Measurements from ENCODE around the gene ASIC5.
"Not testable (repeated sequence)": the region's sequence is repeated elsewhere in the genome, so short reads cannot be mapped to it uniquely, and the experiment has no call there.

ASIC5 gene

GRCh38 chr4:155799116-155799793 lies 66.8 kb downstream of the ASIC5 start:
- DNase-seq: no peak

- DNase-seq: not testable (repeated sequence)
Measured at GRCh38 chr4:155797581-155797980, 68.5 kb downstream of the ASIC5 start.

- no peak for DNase-seq
Measured at GRCh38 chr4:155795991-155796390, 70.1 kb downstream of the ASIC5 start.

- no peak for DNase-seq
Measured at GRCh38 chr4:155794589-155795236, 71.4 kb downstream of the ASIC5 start.

- no peak for DNase-seq
Measured at GRCh38 chr4:155789982-155790381, 76.1 kb downstream of the ASIC5 start.

- no peak for DNase-seq
Measured at GRCh38 chr4:155789391-155789790, 76.7 kb downstream of the ASIC5 start.

- peak; percentile 13 for DNase-seq
Measured at GRCh38 chr4:155787113-155787710, 78.9 kb downstream of the ASIC5 start.

GRCh38 chr4:155785828-155786227 lies 80.2 kb downstream of the ASIC5 start:
- no peak for DNase-seq

GRCh38 chr4:155784637-155785036 lies 81.4 kb downstream of the ASIC5 start:
- no peak for DNase-seq

GRCh38 chr4:155781249-155781831 lies 84.7 kb downstream of the ASIC5 start:
- no peak for DNase-seq

- DNase-seq: no peak
Measured at GRCh38 chr4:155780775-155781174, 85.3 kb downstream of the ASIC5 start.
